Activated CD8-positive, alpha-beta memory T cell treated with anti-CD3 and anti-CD28 coated beads for 4 hours (primary cell): ENCODE results near the gene FBXL16.
"Not testable (repeated sequence)": the region's sequence is repeated elsewhere in the genome, so short reads cannot be mapped to it uniquely, and the experiment has no call there.

Experiments
- DNase-seq, 2 donors: peaks; one replicate each; pipeline ENCODE4 v3.0.0-alpha.2; 2020; ENCODE audit warnings: low read depth in 2 of 2

FBXL16 gene

DNA sequence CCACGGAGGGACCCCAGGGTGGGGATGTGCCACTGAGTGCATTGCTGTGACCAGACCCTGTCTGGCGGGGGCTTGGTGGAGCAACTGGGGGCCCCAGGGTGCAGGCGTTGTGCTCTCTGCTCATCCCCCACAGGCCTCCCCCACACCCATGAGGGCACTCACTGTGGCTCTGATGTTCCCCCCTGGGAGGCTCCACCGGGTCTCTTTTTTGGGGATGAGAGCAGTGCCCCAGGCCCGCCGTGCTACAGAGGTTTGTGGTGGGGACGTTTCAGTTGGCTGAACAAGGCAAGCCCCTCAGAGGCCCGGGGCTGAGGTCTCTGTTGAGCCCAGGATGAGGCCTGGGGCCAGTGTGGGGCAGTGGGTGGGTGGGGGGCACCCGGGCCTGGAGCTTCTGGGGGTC, 18.1 kb upstream of the FBXL16 start:
- no peak for DNase-seq

DNA sequence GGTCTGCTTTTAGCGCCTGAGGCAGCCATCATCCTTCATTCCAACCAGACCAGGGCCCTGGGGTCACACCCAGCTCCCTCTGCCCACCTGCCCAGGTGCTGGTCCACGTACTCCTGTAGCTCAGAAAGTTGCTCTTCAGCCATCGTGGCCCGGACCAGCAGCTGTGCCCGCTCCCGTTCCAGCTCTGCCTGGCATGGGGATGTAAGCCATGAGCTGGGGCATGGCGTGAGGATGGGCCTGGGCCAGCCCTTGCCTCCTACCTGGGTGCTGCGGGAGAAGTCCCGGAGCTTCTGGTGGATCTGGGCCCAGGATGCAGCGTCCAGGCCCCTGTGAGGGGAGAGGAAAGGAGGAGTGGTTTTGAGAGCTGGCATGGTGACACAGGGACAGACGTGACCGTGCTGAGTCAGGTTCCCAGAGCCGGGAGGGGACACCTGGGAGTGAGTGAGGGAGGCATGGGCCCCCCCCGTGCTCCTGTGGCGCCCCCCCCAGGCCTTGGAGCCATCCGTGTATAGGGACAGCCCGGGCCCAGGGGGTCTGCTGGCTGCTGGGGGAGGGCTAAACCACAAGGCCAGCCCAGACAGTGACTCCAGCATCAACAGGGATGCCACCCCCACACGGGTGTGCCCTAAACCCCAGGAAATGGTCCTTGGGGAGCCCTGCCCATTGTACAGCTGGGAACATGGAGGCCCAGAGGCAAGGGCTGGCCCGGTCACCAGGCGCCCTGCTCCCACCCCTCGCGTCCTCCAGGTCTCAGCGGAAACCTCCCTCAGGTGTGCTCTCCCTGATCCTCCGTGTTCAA, 17.4 kb upstream of the FBXL16 start:
- no peak for DNase-seq

DNA sequence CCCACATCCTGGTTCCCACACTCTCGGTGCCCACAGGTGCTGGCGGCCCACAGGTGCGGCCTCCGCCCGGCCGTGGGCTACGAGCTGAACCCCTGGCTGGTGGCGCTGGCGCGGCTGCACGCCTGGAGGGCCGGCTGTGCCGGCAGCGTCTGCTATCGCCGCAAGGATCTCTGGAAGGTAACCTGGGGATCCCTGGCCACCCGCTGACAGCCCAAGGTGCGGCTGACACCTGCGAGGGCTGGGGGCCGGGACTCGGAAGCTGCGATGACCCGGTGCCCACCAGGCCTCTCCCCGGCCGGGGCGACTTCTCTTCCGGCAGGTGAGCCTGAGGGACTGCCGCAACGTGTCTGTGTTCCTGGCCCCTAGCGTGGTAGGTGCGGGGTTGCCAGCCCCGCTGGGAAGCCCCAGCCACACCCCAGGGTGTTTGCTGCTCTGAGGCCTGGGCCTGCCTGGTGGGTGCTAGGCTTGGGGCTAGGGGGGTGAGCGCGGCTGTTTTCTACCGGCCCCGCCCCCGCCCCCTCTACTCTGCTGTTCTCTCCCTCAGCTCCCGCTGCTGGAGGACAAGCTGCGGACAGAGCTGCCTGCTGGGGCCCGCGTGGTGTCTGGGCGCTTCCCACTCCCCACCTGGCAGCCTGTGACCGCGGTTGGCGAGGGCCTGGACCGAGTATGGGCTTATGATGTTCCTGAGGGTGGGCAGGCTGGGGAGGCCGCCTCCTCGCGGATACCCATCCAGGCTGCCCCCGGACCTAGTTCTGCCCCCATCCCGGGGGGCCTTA, 16.4 kb upstream of the FBXL16 start:
- DNase-seq = no peak

DNA sequence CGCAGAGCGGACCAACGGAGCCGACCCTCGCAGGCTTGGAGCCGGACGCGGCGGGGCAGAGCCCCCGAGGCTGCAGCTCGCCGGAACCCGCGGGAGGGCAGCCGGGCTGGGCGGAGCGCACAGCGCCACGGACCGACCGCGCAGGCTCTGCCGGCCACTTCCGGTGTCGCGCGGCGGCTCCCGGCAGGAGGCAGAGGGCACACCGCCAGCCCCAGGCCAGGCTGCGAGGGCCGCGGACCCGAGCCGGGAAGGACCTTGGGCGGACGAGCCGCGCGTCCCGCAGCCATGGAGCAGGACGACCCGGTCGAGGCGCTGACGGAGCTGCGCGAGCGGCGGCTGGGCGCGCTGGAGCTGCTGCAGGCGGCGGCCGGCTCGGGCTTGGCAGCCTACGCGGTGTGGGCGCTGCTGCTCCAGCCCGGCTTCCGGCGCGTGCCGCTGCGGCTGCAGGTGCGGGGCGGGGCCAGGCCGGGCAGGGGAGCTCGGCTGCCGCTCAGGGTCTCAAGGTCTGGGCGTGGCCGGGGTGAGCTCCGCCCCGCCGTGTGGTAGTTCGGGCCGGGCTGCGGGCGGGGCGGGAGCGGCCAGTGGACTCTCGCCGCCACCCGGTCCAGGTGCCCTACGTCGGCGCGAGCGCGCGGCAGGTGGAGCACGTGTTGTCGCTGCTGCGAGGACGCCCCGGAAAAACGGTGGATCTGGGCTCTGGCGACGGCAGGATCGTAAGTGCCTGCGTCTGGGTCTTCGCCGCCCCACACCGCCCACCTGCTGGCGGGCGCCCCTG, 15.6 kb upstream of the FBXL16 start, which contains the start of gene ANTKMT:
Gene ANTKMT, plus strand, starts transcription at position 157 of the 775 bp plus-strand sequence. Its CDS starts 129 bp downstream, at position 286.
- peak; percentile 46 to 48 for DNase-seq

DNA sequence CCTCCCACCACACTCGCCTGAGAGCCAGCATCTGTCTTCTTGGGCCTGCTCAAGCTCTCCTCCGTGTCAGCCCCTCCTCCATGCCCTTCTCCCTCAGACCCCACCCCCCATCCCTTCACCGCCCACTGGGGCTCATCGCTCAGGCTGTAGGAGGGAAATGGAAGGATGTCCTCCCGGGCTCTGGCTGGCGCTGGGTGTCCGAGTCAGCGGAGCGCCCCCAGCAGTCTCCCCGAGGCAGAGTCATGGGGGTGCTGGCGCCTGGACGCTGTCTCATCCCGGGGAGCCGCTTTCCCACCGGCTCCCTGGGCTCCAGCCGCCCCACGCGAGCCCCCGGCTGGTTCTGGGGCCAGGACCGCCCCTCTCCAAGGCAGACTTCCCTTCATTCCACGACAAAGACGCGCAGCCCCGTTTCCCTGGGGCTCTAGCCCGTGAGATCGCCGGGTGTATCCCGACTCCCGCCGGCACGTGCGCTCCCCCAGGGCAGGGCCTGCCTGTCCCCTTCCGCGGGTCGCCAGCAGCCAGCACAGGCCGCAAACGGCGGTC, 14.9 kb upstream of the FBXL16 start:
- no peak for DNase-seq

DNA sequence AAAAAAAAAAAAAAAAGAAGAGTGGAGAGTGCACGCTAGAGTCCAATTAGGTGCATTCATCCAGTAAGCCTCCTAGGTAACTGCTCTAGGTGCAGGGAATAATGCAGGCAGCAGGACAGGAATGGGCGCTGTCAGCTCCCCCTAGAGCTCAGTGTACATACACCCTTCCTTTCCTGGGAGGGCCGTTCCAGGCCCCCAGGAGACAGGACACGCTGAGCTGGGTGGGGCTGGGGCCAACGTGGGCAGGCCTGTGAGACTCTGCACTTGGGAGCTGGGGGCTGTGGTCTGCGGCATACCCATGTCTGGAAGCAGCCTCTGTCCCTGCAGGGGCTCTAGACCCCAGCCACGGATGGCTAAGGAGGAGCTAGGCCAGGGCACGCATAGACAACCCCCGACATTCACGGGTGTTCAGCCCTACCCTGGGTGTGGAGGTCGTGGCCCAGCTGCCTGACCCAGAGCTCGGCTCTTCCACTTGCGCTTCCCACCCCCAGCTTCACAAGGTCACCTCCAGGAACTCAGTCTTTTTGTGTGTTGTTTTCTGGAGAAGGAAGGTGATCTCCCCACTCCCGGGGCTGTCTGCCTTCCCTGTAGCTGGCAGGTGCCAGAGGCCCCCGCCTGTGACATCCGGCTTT, 14.3 kb upstream of the FBXL16 start:
- DNase-seq = no peak

DNA sequence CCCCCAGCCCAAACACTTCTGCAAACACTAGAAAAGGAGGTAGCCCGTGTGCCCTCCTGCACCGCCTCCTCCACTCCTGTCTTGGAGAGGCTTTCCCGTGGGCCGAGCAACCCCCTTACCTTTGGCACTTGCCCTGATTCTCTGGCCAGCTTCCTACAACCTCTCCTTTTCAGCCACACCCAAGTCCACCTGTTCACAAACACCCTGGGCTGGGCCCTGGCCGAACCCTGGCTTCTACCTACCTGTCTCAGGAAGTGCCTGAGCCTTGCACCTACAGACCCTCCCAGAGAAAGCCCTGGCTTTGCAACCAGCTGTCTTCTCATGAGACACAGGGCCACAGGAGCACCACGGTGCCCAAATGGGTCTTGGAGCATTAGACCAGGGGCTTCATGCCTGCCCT, 13.3 kb upstream of the FBXL16 start:
- no peak for DNase-seq

DNA sequence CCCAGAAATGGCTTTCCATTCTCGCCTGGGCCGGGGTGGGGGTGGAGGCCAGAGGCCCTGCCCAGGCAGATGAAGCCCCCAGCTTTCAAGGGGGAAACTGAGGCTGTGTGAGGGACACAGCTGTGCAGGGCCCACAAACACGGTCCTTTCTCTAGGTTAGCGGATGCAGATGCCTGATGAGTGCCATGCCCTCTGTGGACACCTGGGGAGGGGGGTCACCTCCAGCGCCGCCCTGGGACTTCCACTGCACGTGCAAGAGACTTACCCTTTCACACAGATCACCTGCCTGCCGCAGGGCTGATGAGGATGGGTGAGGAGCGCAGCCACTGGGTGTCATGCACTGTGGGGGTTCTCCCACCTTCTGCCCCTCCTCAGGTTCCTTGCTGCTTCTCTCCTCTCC, 12.8 kb upstream of the FBXL16 start:
- no peak for DNase-seq

DNA sequence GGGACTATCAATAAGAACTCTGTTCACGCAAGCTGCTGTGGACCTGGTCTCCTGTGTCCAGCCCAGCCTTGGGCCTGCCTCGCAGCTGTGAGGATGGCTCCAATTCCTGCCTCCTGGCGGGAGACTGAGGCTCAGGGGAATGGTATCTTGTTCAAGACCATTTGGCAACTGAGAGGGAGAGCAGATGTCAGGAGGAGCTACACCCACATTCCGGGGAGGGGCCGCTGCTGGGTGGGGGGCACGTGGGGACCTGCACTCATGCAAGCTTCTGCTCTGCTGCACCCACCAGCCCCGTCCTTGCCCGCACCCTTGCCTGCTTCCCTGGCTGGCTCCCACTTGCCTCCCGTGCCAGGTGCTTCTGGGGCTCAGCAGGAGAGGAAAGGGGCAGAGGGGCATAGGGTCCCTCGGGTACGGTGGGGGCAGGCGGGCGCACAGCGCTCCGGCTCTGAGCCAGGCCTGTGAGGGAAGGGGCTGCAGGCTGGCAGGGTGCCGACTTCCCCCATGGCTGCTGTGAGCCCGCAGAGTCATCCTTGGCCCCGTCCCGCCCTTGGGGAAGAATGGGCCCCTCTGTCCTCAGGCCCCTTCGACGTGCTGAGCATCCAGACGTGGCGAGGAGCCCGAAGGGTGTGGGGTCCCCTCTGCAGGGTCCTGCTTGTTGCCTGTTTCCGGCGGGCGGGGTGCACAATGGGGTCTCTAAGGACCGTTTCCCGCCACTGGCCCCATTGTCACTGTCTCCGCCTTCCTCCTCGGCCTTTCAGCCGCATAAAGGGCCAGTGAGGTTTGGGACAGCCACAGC, 12.0 kb upstream of the FBXL16 start:
- no peak for DNase-seq

DNA sequence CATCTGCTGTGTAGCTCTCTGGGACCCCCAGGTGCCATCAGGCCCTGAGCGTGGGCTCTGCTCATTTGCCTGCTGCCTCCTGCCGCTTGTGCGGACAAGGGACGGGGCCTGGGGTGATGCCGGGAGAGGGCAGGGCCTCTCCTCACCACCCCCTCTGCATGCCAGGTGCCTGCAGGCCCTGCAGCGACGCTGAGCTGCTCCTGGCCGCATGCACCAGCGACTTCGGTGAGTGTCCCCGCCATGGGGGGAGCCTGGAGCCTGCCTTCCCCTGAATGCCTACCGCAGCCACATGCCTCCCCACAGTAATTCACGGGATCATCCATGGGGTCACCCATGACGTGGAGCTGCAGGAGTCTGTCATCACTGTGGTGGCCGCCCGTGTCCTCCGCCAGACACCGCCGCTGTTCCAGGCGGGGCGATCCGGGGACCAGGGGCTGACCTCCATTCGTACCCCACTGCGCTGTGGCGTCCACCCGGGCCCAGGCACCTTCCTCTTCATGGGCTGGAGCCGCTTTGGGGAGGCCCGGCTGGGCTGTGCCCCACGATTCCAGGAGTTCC, 11.2 kb upstream of the FBXL16 start:
- no peak for DNase-seq

DNA sequence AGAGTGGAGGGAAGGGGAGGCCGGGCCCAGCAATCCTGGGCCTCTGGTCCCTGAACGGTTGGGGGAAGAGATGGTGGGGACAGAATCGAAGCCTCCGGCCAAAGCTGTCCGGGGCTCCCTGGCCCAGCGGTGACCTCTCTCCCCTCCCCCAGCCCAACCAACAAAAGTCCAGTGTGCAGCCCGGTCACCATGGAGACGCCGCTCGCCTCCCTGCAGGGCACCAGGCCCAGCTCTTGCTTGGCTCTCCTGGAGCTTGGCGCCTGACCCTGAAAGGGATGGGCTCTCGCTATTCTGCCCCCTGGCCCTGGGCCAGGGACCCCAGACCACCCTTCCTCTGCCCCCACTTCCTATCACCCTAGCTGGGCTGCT, 10.6 kb upstream of the FBXL16 start:
- no peak for DNase-seq

DNA sequence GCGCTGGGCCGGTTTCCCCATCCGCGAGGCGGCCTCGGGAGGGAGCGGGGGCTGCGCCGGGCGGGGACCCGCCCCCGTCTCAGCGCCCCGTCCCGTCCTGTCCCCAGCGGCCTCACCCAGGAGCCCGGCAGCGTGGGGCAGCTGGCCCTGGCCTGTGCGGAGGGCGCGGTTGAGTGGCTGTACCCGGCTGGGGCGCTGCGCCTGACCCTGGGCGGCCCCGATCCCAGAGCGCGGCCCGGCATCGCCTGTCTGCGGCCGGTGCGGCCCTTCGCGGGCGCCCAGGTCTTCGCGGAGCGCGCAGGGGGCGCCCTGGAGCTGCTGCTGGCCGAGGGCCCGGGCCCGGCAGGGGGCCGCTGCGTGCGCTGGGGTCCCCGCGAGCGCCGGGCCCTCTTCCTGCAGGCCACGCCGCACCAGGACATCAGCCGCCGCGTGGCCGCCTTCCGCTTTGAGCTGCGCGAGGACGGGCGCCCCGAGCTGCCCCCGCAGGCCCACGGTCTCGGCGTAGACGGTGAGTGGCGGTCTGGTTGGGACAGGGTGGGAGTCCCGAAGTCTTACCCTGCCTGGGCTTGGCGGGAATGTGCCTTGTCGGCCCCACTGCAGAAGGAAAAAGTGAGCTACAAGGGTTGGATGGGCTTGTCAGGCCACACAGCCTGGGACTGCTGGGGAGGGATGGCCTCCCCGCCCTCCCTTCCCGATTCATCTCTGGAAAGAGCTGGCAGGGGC, 10.0 kb upstream of the FBXL16 start:
- DNase-seq = no peak

DNA sequence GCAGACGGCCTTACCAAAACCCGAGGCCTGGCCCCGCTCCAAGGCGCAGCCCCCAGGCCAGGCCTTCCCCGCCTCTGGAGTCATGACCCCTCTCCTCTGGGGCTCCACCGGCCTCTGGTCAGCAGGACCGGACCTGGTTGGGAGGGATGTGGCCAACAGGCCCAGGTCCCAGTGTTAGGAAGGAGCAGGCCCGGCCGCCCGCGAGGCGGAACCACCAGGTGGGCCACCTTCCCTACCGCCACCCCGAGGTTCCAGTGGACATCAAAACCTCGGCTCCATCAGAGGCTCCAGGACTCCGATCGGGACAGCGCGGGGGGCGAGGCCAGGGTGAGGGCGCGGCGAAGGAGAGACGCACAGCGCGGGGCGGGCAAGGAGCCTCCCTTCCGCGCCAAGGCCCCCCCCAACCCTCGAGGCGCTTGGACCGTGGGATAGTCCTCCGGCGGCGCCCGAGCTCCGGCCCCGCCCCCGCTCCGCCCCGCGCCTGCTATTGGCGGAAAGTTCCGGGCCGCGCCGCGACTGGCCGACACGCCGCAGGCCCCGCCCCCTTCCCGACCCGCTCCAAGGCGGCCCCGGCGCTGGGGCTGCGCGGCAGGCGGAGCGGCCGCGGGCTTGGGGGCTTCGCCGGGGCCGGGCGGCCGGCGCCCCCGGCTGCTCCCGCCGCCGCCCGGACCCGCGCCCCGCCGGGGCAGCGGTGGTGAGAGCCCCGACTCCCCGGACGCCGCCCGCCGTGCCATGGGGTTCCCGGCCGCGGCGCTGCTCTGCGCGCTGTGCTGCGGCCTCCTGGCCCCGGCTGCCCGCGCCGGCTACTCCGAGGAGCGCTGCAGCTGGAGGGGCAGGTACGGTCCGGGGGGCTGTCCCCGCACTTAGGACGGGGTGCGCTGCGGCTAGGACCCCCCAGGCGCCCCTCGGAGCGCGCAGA, 9.2 kb upstream of the FBXL16 start, which contains the start of gene METRN:
Gene METRN, plus strand, starts transcription at position 561 of the 919 bp plus-strand sequence. Its CDS starts 172 bp downstream, at position 733.
- DNase-seq = peak; percentile 71 to 78

DNA sequence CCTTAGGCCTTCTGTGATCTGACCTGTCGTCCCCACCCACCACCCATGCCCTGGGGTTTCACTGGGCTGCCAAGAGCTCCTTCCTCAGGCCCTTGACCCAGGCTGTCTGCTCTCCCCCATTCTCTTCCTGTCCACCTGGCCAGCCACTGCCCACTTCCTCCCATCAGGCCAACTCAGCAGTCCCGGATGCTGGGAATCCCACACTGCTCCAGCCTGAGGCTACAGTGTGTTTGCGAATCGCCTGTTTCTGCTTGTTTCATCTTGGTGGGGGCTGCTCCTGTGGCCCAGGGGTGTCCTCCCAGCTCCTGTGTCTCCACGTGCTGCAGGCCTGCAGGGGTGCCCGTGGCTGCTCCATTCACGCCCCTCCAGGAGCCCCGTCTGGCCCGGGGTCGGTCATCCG, 8.5 kb upstream of the FBXL16 start:
- DNase-seq = no peak

DNA sequence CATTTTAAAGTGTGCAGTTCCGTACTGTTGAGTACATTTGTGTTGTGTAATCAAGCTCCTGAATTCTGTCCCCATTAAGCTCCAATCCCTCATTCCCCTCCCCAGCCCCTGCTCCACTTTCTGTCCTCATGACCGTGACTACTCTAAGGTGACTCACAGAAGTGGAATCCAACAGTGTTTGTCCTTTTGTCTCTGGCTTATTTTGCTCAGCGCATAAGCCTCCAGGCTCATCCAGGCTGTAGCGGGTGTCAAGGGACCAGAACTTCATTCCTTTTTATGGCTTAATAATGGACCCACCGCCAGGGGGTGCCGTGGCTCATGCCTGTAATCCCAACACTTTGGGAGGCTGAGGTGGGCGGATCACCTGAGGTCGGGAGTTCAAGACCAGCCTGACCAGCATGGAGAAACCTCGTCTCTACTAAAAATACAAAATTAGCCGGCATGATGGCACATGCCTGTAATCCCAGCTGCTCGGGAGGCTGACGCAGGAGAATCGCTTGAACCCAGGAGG, 7.2 kb upstream of the FBXL16 start:
- not testable (repeated sequence) for DNase-seq

DNA sequence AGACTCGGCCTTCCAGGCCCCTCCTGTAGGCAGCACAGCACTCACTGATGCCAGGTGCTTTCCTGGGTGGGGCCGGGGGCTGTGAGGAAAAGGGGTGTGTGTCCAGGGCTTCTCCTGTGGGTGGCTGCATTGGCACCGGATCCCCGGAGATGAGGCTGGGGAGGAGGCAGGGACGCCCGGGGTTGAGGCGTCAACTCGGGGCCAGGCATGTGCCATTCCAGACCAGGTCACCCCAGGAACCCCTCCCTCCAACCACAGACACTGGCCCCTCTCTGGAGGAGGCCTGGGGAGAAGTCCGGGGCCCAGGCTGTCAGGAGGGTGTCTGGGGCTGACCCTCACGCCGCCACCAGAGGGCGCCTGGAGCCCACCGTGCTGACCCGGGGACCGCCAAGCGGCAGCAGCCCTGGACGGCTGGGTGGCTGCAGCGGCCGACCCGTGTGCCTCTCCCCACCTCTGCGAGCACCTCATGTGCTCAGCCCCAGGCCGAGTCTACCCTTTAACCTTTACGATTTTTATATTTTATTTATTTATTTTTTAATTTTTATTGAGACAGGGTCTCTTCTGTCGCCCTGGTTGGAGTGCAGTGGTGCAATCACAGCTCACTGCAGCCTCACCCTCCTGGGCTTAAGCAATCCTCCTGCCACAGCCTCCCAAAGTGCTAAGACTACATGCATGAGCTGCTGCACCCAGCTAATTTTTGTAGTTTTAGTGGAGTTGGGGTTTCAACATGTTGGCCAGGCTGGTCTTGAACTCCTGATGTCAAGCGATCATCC, 6.1 kb upstream of the FBXL16 start:
- DNase-seq = peak; percentile 50 to 59

DNA sequence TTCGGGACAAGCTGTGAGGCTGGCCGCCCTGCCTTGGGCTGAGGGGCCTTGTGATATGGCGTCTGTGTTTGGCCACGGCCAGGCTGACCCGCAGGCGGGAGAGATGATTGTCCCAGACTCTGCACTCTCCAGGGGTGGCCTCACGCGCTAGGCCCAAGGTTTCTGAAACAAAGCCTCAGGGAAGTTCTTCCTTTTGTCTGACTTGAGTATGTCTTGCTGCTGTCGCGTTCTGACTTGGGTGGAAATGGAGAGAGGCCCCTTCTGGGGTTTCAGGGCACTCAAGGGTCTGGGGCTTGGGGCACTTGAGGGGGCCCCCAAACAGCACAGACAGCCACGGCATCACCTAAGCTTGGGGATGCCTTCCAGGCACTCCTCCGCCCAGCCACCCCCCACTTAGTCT, 5.5 kb upstream of the FBXL16 start:
- DNase-seq = no peak
